Activated CD4-positive, alpha-beta T cell treated with anti-CD3 and anti-CD28 coated beads, Interleukin-2, amount 10 ng/mL, durations not matched to agents 24 days and 14 days (primary cell): ENCODE measurements around the gene PGS1. TPM values are rescaled to one million over a fixed set of nuclear protein-coding genes. Genes with fewer than 3 reads are reported as not detected.

Source experiments
- DNase-seq: peaks from one replicate; pipeline ENCODE4 v3.0.0; 2022
- H3K27ac Mint-ChIP-seq: one replicate; pipeline ENCODE4 v1.8.0; 2022; ENCODE audit warnings: mild to moderate bottlenecking, mixed read lengths
- H3K27me3 Mint-ChIP-seq: one replicate; pipeline ENCODE4 v1.8.0; 2022; ENCODE audit warnings: mixed read lengths
- H3K36me3 Mint-ChIP-seq: one replicate; pipeline ENCODE4 v1.8.0; 2022; ENCODE audit warnings: low read depth, mild to moderate bottlenecking, mixed read lengths
- H3K4me1 Mint-ChIP-seq: one replicate; pipeline ENCODE4 v1.8.0; 2021; ENCODE audit warnings: mixed read lengths
- H3K4me3 Mint-ChIP-seq: one replicate; pipeline ENCODE4 v1.8.0; 2022; ENCODE audit warnings: mild to moderate bottlenecking, moderate library complexity, mixed read lengths
- H3K9me3 Mint-ChIP-seq: one replicate; pipeline ENCODE4 v1.8.0; 2021; ENCODE audit warnings: mixed read lengths
- intact Hi-C: fragments of 100-400 bp; cut with micrococcal nuclease; formaldehyde crosslinking; loops from one replicate; pipeline ENCODE4 v1.15.1; 2023
- total RNA-seq: library from RNA; stranded (reverse); gene quantifications from 2 replicates; pipeline ENCODE4 v1.2.3, GENCODE V29; 2022

The PGS1 gene
- total RNA-seq, 1 donor from 2014 or later: 67.8 TPM

GRCh38 chr17:78395155-78395554, 16.7 kb downstream of the PGS1 start:
- Mint-ChIP-seq H3K9me3 (no peaks in the 10 kb centered on the region), H3K36me3 (peaks cover 59% of the 10 kb centered on the region), H3K27me3 (no peaks in the 10 kb centered on the region), H3K27ac (peak overlapping the region; percentile 37), H3K4me3 (no peak overlapping the region), H3K4me1 (peaks cover 23% of the 10 kb centered on the region)
- intact Hi-C loops: no loop called here
- no peak for DNase-seq

- intact Hi-C loops: no loop called here
- H3K9me3 Mint-ChIP-seq: no peaks in the 10 kb centered on the region
- peaks cover 68% of the 10 kb centered on the region for H3K36me3 Mint-ChIP-seq
- H3K4me1 Mint-ChIP-seq: peaks cover 20% of the 10 kb centered on the region
- H3K27ac Mint-ChIP-seq: no peak overlapping the region
- no peak overlapping the region for H3K4me3 Mint-ChIP-seq
- DNase-seq: no peak
- no peaks in the 10 kb centered on the region for H3K27me3 Mint-ChIP-seq
These were observed 18.2 kb downstream of the PGS1 start for GRCh38 chr17:78396441-78397337.

GRCh38 chr17:78397681-78398101, 19.2 kb downstream of the PGS1 start:
- Mint-ChIP-seq H3K4me3 (no peak overlapping the region), H3K27ac (no peak overlapping the region), H3K9me3 (no peaks in the 10 kb centered on the region), H3K27me3 (no peaks in the 10 kb centered on the region), H3K4me1 (peaks cover 16% of the 10 kb centered on the region), H3K36me3 (peaks cover 66% of the 10 kb centered on the region)
- DNase-seq: no peak
- intact Hi-C loops: no loop called here

GRCh38 chr17:78398390-78398789, 19.9 kb downstream of the PGS1 start:
- peaks cover 71% of the 10 kb centered on the region for H3K36me3 Mint-ChIP-seq
- H3K4me1 Mint-ChIP-seq: peaks cover 15% of the 10 kb centered on the region
- no peaks in the 10 kb centered on the region for H3K9me3 Mint-ChIP-seq
- H3K4me3 Mint-ChIP-seq: no peak overlapping the region
- no peak for DNase-seq
- no peaks in the 10 kb centered on the region for H3K27me3 Mint-ChIP-seq
- H3K27ac Mint-ChIP-seq: no peak overlapping the region
- intact Hi-C loops: no loop called here

DNA sequence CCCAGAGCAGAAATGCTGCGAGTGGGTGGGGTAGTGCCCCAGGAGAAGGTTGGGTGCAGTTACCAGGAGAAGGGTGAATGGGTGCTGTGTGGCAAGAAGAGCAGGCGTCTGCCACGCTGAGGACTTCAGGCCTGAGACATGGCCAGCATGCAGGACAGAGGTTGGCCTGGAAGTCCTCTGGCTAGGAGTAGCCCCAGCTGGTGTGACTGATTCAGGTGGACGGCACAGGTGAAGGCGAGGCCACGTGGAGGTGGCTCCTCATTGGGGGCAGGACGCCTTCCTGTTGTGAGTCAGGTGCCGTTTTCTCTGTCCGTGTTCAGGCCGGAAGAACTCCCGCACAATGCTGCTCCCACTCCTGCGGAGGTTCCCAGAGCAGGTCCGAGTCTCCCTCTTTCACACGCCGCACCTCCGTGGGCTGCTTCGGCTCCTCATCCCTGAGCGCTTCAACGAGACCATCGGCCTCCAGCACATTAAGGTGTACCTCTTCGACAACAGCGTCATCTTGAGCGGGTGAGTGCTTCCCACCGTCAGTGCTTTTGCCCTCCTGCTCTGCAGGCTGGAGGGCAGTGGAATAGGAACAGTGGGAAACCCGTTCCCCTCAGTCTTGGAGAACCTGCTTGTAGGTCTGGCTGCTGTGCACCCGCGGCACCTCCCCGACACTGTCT, 20.7 kb downstream of the PGS1 start:
- Mint-ChIP-seq H3K27me3 (no peaks in the 10 kb centered on the region), H3K27ac (peak overlapping the region; percentile 57), H3K36me3 (peaks cover 73% of the 10 kb centered on the region), H3K9me3 (no peaks in the 10 kb centered on the region), H3K4me1 (peaks cover 13% of the 10 kb centered on the region), H3K4me3 (no peak overlapping the region)
- intact Hi-C loops: no loop called here
- no peak for DNase-seq

GRCh38 chr17:78399693-78400144, 21.3 kb downstream of the PGS1 start:
- no peaks in the 10 kb centered on the region for H3K9me3 Mint-ChIP-seq
- no peaks in the 10 kb centered on the region for H3K27me3 Mint-ChIP-seq
- no peak overlapping the region for H3K4me3 Mint-ChIP-seq
- H3K27ac Mint-ChIP-seq: no peak overlapping the region
- peaks cover 75% of the 10 kb centered on the region for H3K36me3 Mint-ChIP-seq
- H3K4me1 Mint-ChIP-seq: peaks cover 12% of the 10 kb centered on the region
- intact Hi-C loops: no loop called here
- no peak for DNase-seq

DNA sequence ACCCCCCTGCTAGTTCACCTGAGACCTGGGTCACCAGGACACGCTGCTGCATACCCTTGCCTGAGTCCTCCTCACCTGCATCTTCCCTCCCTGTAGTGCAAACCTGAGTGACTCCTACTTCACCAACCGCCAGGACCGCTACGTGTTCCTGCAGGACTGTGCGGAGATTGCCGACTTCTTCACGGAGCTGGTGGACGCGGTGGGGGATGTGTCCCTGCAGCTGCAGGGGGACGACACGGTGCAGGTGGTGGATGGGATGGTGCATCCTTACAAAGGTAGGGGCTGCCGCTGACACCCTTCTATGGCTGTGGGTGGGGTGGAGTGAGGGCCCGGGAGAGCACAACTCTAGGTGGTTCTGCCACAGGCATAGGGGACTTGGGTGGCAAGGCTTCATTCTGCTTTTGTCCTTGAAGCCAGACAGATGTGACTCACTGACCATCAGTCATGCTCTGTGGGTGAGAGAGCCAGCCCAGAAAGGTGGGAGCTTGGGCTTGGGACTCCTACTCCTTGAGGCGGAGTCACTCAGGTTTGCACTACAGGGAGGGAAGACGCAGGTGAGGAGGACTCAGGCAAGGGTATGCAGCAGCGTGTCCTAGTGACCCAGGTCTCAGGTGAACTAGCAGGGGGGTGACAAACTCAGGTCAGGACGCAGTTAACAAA, 22.3 kb downstream of the PGS1 start:
- intact Hi-C loops: no loop called here
- Mint-ChIP-seq H3K27ac (peak overlapping the region; percentile 65), H3K27me3 (no peaks in the 10 kb centered on the region), H3K9me3 (no peaks in the 10 kb centered on the region), H3K4me3 (no peak overlapping the region), H3K36me3 (peaks cover 74% of the 10 kb centered on the region), H3K4me1 (peaks cover 13% of the 10 kb centered on the region)
- DNase-seq: no peak

GRCh38 chr17:78401246-78401645, 22.8 kb downstream of the PGS1 start:
- peaks cover 71% of the 10 kb centered on the region for H3K36me3 Mint-ChIP-seq
- H3K4me1 Mint-ChIP-seq: peaks cover 16% of the 10 kb centered on the region
- DNase-seq: no peak
- intact Hi-C loops: no loop called here
- no peaks in the 10 kb centered on the region for H3K9me3 Mint-ChIP-seq
- no peak overlapping the region for H3K27ac Mint-ChIP-seq
- H3K4me3 Mint-ChIP-seq: no peak overlapping the region
- no peaks in the 10 kb centered on the region for H3K27me3 Mint-ChIP-seq

DNA sequence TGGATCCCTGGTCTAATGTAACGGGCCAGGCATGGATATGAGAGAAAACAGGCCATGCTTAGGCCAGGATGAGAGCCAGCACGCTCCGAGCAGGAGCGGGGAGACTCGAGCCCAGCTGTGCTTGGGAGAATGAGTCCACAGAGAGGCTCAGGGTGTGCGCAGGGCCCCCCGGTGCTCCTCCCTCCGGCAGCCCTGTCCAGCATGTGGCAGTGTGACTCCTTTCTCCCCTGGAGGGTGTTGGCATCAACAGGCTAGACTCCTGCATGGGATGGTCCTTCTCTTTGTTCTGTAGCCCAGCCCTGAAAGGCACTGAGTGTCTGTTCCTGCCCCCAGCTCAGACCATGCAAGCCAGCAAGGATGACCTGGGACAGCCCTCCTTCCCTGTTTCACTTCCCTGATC, 23.4 kb downstream of the PGS1 start:
- intact Hi-C loops: no loop called here
- Mint-ChIP-seq H3K9me3 (no peaks in the 10 kb centered on the region), H3K4me3 (no peak overlapping the region), H3K27me3 (no peaks in the 10 kb centered on the region), H3K36me3 (peaks cover 69% of the 10 kb centered on the region), H3K4me1 (peaks cover 20% of the 10 kb centered on the region), H3K27ac (no peak overlapping the region)
- no peak for DNase-seq

GRCh38 chr17:78403822-78404221, 25.4 kb downstream of the PGS1 start:
- Mint-ChIP-seq H3K4me3 (no peak overlapping the region), H3K36me3 (peaks cover 66% of the 10 kb centered on the region), H3K4me1 (peaks cover 35% of the 10 kb centered on the region), H3K9me3 (no peaks in the 10 kb centered on the region), H3K27ac (peak overlapping the region; percentile 44), H3K27me3 (no peaks in the 10 kb centered on the region)
- intact Hi-C loops: no loop called here
- no peak for DNase-seq

DNA sequence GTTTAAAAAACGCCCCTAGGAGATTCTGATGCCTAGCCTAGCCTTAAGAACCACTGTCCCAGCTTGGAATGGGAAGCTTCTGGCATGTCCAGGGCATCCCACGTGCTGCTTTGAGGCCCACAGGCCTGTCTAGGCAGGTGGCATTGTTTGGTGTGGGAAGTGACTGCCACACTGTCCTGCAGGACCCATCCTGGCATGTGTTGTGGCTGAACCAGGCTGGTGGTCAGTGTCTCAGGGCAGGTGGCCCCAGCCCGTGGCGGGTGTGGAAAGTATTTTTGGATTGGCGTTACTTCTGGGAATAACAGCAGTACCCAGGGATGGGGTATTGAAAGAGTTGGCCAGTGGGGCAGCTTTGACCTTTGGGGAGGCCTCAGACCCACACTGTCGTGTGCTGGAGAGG, 27.9 kb downstream of the PGS1 start:
- intact Hi-C loops: no loop called here
- no peak for DNase-seq
- H3K4me1 Mint-ChIP-seq: peaks cover 47% of the 10 kb centered on the region
- no peak overlapping the region for H3K4me3 Mint-ChIP-seq
- no peaks in the 10 kb centered on the region for H3K27me3 Mint-ChIP-seq
- peaks cover 52% of the 10 kb centered on the region for H3K36me3 Mint-ChIP-seq
- H3K9me3 Mint-ChIP-seq: no peaks in the 10 kb centered on the region
- peak overlapping the region; percentile 87 for H3K27ac Mint-ChIP-seq

DNA sequence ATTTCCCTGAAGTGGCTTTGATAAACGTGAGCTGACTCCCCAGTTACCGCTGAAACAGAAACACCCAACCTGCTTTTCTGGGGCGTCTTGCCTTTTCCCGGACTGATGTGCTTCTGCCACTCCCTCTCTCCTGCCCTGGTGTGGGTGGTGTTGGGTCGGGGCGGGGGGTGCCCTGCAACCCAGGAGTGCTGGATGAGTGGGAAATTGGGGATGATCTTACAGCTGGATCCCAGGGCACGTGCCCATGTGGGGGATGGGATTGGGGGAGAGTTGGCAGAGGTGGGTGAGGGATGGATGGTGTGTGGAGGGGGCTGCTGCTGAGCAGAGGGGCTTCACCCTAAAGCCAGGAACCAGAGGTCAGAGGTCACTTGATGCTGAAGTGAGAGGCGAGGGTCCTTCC, 28.5 kb downstream of the PGS1 start:
- H3K27ac Mint-ChIP-seq: peak overlapping the region; percentile 87
- intact Hi-C loops: no loop called here
- H3K4me1 Mint-ChIP-seq: peaks cover 50% of the 10 kb centered on the region
- no peak overlapping the region for H3K4me3 Mint-ChIP-seq
- peaks cover 51% of the 10 kb centered on the region for H3K36me3 Mint-ChIP-seq
- H3K27me3 Mint-ChIP-seq: no peaks in the 10 kb centered on the region
- no peaks in the 10 kb centered on the region for H3K9me3 Mint-ChIP-seq
- no peak for DNase-seq

DNA sequence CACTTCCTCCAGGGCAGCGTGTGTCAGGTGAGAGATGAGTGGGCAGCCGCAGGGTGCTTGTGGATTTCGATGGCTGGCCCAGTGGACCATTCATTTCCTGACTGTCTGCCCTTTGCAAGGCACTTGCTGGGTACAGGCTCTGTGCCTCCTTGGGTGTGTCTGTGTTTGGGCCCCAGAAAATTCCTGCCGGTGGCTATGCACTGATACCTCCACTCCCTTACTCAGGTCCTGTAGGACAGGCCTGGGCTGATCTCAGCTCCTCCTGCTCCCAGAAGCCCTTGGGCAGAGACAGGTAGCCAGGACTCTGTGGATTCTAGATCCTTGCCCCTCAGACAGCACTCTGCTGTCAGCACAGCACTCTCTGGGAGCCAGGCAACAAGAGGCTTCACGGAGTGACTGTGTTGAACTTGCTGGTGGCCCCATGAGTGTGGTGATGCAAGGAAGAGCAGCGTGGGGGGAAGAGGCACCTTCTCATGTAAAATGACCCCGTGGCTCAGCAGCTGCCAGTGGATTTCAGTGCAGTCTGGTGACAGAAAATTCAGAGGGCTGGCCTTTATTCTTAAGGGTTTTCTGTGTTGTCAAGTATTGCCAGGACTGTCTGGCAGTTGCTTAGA, 29.0 kb downstream of the PGS1 start:
- Mint-ChIP-seq H3K4me1 (peaks cover 56% of the 10 kb centered on the region), H3K27me3 (no peaks in the 10 kb centered on the region), H3K27ac (peak overlapping the region; percentile 87), H3K36me3 (peaks cover 55% of the 10 kb centered on the region), H3K4me3 (no peak overlapping the region), H3K9me3 (no peaks in the 10 kb centered on the region)
- intact Hi-C loops: no loop called here
- DNase-seq: no peak
